ENCODE results near the gene DGKZ. TPM values are rescaled to one million over a fixed set of nuclear protein-coding genes. Genes with fewer than 3 reads are reported as not detected.

Gene DGKZ
- total RNA-seq, 1 experiment from 2014 or later: 68.9 TPM

DNA sequence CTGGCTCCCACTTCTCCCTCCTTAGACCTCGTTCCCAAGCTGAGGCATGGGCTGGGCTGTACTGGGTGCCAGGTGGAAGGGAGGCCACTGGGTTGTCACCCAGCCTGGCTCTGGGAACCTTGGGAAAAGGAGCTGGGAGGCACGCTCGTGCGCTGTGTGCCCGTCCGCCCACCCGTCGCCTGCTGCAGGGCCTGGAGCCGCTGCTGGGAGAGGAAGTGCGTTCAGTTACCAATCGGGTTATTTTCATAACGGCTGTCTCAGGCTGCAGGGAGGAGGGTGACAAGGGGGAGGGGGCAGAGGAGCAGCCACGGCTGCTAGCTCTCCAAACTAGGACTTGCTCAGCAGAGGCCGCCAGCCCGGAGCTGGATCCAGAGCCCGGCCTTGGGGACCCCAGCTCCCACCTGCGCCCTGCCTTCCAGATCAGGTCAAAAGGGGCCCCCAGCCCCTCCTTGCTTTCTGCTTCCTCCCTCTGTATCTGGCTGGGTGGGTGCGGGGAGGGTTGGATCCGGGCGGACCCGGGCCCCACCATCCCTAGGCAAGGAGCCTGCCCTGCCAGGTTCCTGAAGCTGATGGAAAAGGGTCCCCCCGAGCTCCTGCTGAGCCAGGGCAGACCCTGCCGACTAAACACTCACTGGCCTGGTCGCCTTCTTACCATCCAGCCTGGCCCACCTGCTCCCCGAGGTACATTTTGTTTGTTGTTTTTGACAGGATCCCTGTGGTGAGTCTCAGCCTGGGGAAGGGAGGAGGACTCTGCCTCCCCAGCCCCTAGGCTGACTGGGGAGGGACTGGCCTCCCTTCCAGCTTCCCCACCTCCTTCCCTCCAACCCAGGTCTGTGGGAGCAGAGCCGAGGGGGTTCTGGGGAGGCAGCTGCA is 14.3 kb downstream of the DGKZ start:
- H3K4me2 ChIP-seq (ENCODE audit: insufficient read depth, insufficient read length, low read length): no peak overlapping the region

More for the DNA sequence above, 14.3 kb downstream of the DGKZ start:
- Mint-ChIP-seq H3K4me1 (peaks cover 35 to 49% of the 10 kb centered on the region in 2 experiments), H3K36me3 (ENCODE audit: insufficient read depth in 1 of 3, low read depth in 3 of 3) (peaks cover 0 to 5% (median 2%) of the 10 kb centered on the region in 3 experiments; a peak in 4 of 7 replicates), H3K27me3 (ENCODE audit: low read depth) (no peaks in the 10 kb centered on the region), H3K27ac (no peak overlapping the region; a peak in 3 of 7 replicates), H3K4me3 (no peak overlapping the region; a peak in 1 of 5 replicates), H3K9me3 (no peaks in the 10 kb centered on the region)
- no peak for DNase-seq
- H3K4ac ChIP-seq (ENCODE audit: low read depth, low read length): no peak overlapping the region
- no peak overlapping the region for H3K23ac ChIP-seq (ENCODE audit: insufficient read length, low read depth, low read length)
- no peaks in the 10 kb centered on the region; the same call in 1 of the 2 replicates for H3K4me1 ChIP-seq (ENCODE audit: insufficient read depth, low read length)
- H3K27me3 ChIP-seq (ENCODE audit: insufficient read depth, low read length): no peaks in the 10 kb centered on the region
- no peak overlapping the region for H2BK5ac ChIP-seq (ENCODE audit: insufficient read length, low read length)
- H3K56ac ChIP-seq (ENCODE audit: insufficient read length, low read depth, low read length): no peak overlapping the region
- no peak overlapping the region for H2BK20ac ChIP-seq (ENCODE audit: low read depth, low read length, poor library complexity, severe bottlenecking)
- no peak overlapping the region; the same call in 1 of the 2 replicates for H3K14ac ChIP-seq (ENCODE audit: insufficient read depth, low read length)
- H4K91ac ChIP-seq (ENCODE audit: insufficient read length, low read depth, low read length): no peak overlapping the region
- no peaks in the 10 kb centered on the region for H3K9me3 ChIP-seq (ENCODE audit: control insufficient read depth, low read depth, low read length)
- H3K27ac ChIP-seq (ENCODE audit: insufficient read length, low read depth, low read length): no peak overlapping the region
- H4K5ac ChIP-seq (ENCODE audit: insufficient read length, low read depth, low read length): no peak overlapping the region
- H3K9ac ChIP-seq (ENCODE audit: extremely low read depth, insufficient read length, low read length): no peak overlapping the region
- TF ChIP-seq, protein P1, sequence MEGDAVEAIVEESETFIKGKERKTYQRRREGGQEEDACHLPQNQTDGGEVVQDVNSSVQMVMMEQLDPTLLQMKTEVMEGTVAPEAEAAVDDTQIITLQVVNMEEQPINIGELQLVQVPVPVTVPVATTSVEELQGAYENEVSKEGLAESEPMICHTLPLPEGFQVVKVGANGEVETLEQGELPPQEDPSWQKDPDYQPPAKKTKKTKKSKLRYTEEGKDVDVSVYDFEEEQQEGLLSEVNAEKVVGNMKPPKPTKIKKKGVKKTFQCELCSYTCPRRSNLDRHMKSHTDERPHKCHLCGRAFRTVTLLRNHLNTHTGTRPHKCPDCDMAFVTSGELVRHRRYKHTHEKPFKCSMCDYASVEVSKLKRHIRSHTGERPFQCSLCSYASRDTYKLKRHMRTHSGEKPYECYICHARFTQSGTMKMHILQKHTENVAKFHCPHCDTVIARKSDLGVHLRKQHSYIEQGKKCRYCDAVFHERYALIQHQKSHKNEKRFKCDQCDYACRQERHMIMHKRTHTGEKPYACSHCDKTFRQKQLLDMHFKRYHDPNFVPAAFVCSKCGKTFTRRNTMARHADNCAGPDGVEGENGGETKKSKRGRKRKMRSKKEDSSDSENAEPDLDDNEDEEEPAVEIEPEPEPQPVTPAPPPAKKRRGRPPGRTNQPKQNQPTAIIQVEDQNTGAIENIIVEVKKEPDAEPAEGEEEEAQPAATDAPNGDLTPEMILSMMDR (conservative IDR thresholded peaks at IDR 0.05): no peak
- no peaks in the 10 kb centered on the region for H4K20me1 ChIP-seq (ENCODE audit: control insufficient read depth, insufficient read depth, insufficient read length)
- H3K18ac ChIP-seq (ENCODE audit: insufficient read length, low read depth, low read length): no peak overlapping the region
- no peaks in the 10 kb centered on the region; the same call in 1 of the 2 replicates for H3K79me2 ChIP-seq (ENCODE audit: insufficient read depth, low read length)
- no peak overlapping the region for H2BK120ac ChIP-seq (ENCODE audit: low read depth, low read length, poor library complexity, severe bottlenecking)
- no peak overlapping the region for H3T11ph ChIP-seq (ENCODE audit: low read length)
- no peak overlapping the region for H2BK15ac ChIP-seq (ENCODE audit: low read depth, low read length)
- no peak overlapping the region for H2BK12ac ChIP-seq (ENCODE audit: insufficient read length, low read depth, low read length)
- no CpG with 5 or more reads among the region's 26 CpGs for WGBS (ENCODE audit: extremely low coverage, insufficient read length, low lambda C conversion rate)
- no peak overlapping the region for H2AFZ ChIP-seq (ENCODE audit: low read length)
- H4K8ac ChIP-seq (replicated peaks; ENCODE audit: insufficient read length, low read depth, low read length): no peak overlapping the region
- H2AK5ac ChIP-seq (ENCODE audit: insufficient read length, low read length): no peak overlapping the region
- H3K23me2 ChIP-seq (ENCODE audit: insufficient read length, low read depth, low read length, poor library complexity, severe bottlenecking): no peaks in the 10 kb centered on the region
- H3K79me1 ChIP-seq (ENCODE audit: insufficient read depth, low read depth, low read length, poor library complexity, severe bottlenecking): peaks cover 2% of the 10 kb centered on the region
